Measurements from ENCODE around the gene CASP10.

GRCh38 chr2:201135386-201135785, 47.6 kb upstream of the CASP10 start:
- TF ChIP-seq, protein P1, sequence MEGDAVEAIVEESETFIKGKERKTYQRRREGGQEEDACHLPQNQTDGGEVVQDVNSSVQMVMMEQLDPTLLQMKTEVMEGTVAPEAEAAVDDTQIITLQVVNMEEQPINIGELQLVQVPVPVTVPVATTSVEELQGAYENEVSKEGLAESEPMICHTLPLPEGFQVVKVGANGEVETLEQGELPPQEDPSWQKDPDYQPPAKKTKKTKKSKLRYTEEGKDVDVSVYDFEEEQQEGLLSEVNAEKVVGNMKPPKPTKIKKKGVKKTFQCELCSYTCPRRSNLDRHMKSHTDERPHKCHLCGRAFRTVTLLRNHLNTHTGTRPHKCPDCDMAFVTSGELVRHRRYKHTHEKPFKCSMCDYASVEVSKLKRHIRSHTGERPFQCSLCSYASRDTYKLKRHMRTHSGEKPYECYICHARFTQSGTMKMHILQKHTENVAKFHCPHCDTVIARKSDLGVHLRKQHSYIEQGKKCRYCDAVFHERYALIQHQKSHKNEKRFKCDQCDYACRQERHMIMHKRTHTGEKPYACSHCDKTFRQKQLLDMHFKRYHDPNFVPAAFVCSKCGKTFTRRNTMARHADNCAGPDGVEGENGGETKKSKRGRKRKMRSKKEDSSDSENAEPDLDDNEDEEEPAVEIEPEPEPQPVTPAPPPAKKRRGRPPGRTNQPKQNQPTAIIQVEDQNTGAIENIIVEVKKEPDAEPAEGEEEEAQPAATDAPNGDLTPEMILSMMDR (IDR thresholded peaks at IDR 0.05), result no peak
- no peak for TF ChIP-seq POLR2AphosphoS5 (IDR thresholded peaks at IDR 0.05)

All from breast epithelium (tissue), 3 donors.